Right lobe of liver (tissue), 6 donors: ENCODE results near the gene SERPINA3. TPM values are rescaled to one million over a fixed set of nuclear protein-coding genes. Genes with fewer than 3 reads are reported as not detected.
A peak's percentile ranks its signal among the peaks of the same experiment; 100 is the strongest.
"Not testable (repeated sequence)": the region's sequence is repeated elsewhere in the genome, so short reads cannot be mapped to it uniquely, and the experiment has no call there.

Experiments used
- ATAC-seq, 4 donors: fragments of 200-7000 bp; cut with Tn5 transposase; one replicate each; pipeline ENCODE4 v1.9.1; 2020; ENCODE audit warnings: mild to moderate bottlenecking in 4 of 4, moderate library complexity in 4 of 4
- DNase-seq, 3 donors: peaks; one replicate each; pipeline ENCODE4 v3.0.0-alpha.2; 2020
- H3K27ac ChIP-seq, 3 donors: fragments of 200-600 bp; one replicate each; pipeline ENCODE4 v1.8.0; 2022
- H3K27me3 ChIP-seq, 2 donors: fragments of 200-600 bp; one replicate each; pipeline ENCODE4 v1.8.0; 2022
- H3K36me3 ChIP-seq, 4 donors: fragments of 200-600 bp; sonication (generic) in 1 of 4; one replicate each; pipeline versions ENCODE4 v1.5.1 to v1.8.0; 2017 to 2022; ENCODE audit warnings: control low read depth in 1 of 4
- H3K4me1 ChIP-seq, 4 donors: fragments of 200-600 bp; sonication (generic) in 1 of 4; one replicate each; pipeline versions ENCODE4 v1.5.1 to v1.8.0; 2017 to 2022; ENCODE audit warnings: control low read depth in 1 of 4
- H3K4me3 ChIP-seq, 3 donors: fragments of 200-600 bp; one replicate each; pipeline ENCODE4 v1.8.0; 2022
- H3K9me3 ChIP-seq, 4 donors: fragments of 200-600 bp; sonication (generic) in 1 of 4; one replicate each; pipeline versions ENCODE4 v1.5.1 to v1.8.0; 2017 to 2022; ENCODE audit warnings: control low read depth in 1 of 4
- CTCF ChIP-seq, 4 donors: fragments of 200-600 bp in 3 of 4; fragments of 450-650 bp in 1 of 4; IDR thresholded peaks; one replicate each; pipeline versions ENCODE4 v1.5.1 to v1.8.0; 2016 to 2022; ENCODE audit warnings: antibody characterized with exemption in 4 of 4, mild to moderate bottlenecking in 2 of 4
- POLR2A ChIP-seq: fragments of 450-650 bp; IDR thresholded peaks from one replicate; pipeline ENCODE4 v1.6.1; 2017; ENCODE audit warnings: antibody characterized with exemption, mild to moderate bottlenecking
- WGBS: methylation state at CpG from one replicate; pipeline ENCODE4 v1.1.6; 2018; ENCODE audit warnings: low coverage, low lambda C conversion rate; ENCODE audit not compliant: insufficient coverage; ENCODE audit errors: missing lambda C conversion rate; 5-methylcytosine and 5-hydroxymethylcytosine counted together
- intact Hi-C, 2 donors: fragments of 100-400 bp; cut with DNase I; formaldehyde crosslinking; loops; one replicate each; pipeline versions ENCODE4 v1.11.2 to v1.14.1; 2022
- total RNA-seq, 6 experiments: library from RNA; depleted of rRNA in 2 of 6; stranded (reverse); fragments of >200 nt in 2 of 6; fragmentation: NEBNext Ultra II Directional in 3 of 6; extraction: Animal tissue kit (Norgen Biotek cat#: 25700) in 3 of 6; gene quantifications; one replicate each; pipeline versions ENCODE4 v1.1.0 to v1.2.4, GENCODE V29; 2016 to 2023
- donor health status: DM: no; HTN: yes; CAD: no.
- donor health status: DM: no; HTN: no; CAD: no.
- donor health status: DM: no; HTN: no; CAD: no.
- donor health status: DM: no; HTN: yes; CAD: no.
- donor health status: DM: no; HTN: yes; CAD: no.

The SERPINA3 gene
- total RNA-seq, 6 experiments from 2014 or later: 5,211 to 12,749 (median 8,707) TPM

- ATAC-seq (no peak), DNase-seq (peak in 1 of 3 donors; percentile 2)
- TF ChIP-seq POLR2A: no peak
- no peak for TF ChIP-seq CTCF (IDR thresholded peaks at IDR 0.05)
- Histone ChIP-seq H3K27ac (peak overlapping the region in 1 of 3 donors; percentile 8), H3K4me1 (peaks cover 0 to 76% (median 32%) of the 10 kb centered on the region in 4 donors), H3K4me3 (no peak overlapping the region), H3K36me3 (no peaks in the 10 kb centered on the region), H3K27me3 (no peaks in the 10 kb centered on the region), H3K9me3 (no peaks in the 10 kb centered on the region)
- intact Hi-C loops: no loop called here
- WGBS: 13% methylated on average over 1 of the region's 1 CpG
These were observed 23.0 kb downstream of the SERPINA3 start for GRCh38 chr14:94635154-94635553.

- H3K4me1 ChIP-seq: peaks cover 0 to 62% (median 26%) of the 10 kb centered on the region in 4 donors
- DNase-seq: peak in 2 of 3 donors; percentile 80 to 81
These were observed 24.7 kb downstream of the SERPINA3 start for GRCh38 chr14:94636744-94637412.

GRCh38 chr14:94637814-94638213 is 25.6 kb downstream of the SERPINA3 start:
- H3K9me3 ChIP-seq, intact Hi-C loops, H3K27ac ChIP-seq, H3K27me3 ChIP-seq, H3K36me3 ChIP-seq: not testable (repeated sequence)
- peak overlapping the region in 1 of 3 donors; percentile 10 for H3K4me3 ChIP-seq
- peak in 2 of 4 donors; percentile 2 to 13 for ATAC-seq
- peak in 1 of 3 donors; percentile 51 for DNase-seq
- WGBS: 40% methylated on average over 6 of the region's 8 CpGs
- peaks cover 0 to 52% (median 22%) of the 10 kb centered on the region in 4 donors for H3K4me1 ChIP-seq

More at GRCh38 chr14:94636744-94637412, 24.7 kb downstream of the SERPINA3 start:
- Histone ChIP-seq H3K27ac (peak overlapping the region in 2 of 3 donors; percentile 3 to 58), H3K27me3 (no peaks in the 10 kb centered on the region), H3K4me3 (peak overlapping the region in 1 of 3 donors; percentile 8), H3K36me3 (no peaks in the 10 kb centered on the region), H3K9me3 (no peaks in the 10 kb centered on the region)
- TF ChIP-seq CTCF (IDR thresholded peaks at IDR 0.05): peak; percentile 39 to 59 (median 48)
- no peak for TF ChIP-seq POLR2A
- peak; percentile 65 to 75 (median 70) for ATAC-seq
- WGBS: 28% methylated on average over 2 of the region's 2 CpGs
- intact Hi-C loops: no loop called here

GRCh38 chr14:94638339-94638738 is 26.1 kb downstream of the SERPINA3 start:
- intact Hi-C loops: no loop called here
- peak in 1 of 3 donors; percentile 40 for DNase-seq
- peak in 1 of 4 donors; percentile 5 for ATAC-seq
- peaks cover 0 to 47% (median 19%) of the 10 kb centered on the region in 4 donors for H3K4me1 ChIP-seq
- H3K36me3 ChIP-seq: no peaks in the 10 kb centered on the region
- TF ChIP-seq CTCF (IDR thresholded peaks at IDR 0.05): no peak
- no peak for TF ChIP-seq POLR2A
- no peaks in the 10 kb centered on the region for H3K9me3 ChIP-seq
- H3K27ac ChIP-seq: peak overlapping the region in 1 of 3 donors; percentile 33
- H3K4me3 ChIP-seq: peak overlapping the region in 1 of 3 donors; percentile 10
- 54% methylated on average over 2 of the region's 2 CpGs for WGBS
- no peaks in the 10 kb centered on the region for H3K27me3 ChIP-seq
